Pericardium fibroblast (primary cell): ENCODE measurements around the gene ADCY9. TPM values are rescaled to one million over a fixed set of nuclear protein-coding genes. Genes with fewer than 3 reads are reported as not detected.

Experiments used
- total RNA-seq: library from RNA; depleted of rRNA; stranded (reverse); fragments of >200 nt; gene quantifications from 2 replicates; pipeline ENCODE4 v1.2.3, GENCODE V29; 2015

ADCY9 gene
- total RNA-seq: 23.6 and 30.2 TPM in 2 replicates

DNA sequence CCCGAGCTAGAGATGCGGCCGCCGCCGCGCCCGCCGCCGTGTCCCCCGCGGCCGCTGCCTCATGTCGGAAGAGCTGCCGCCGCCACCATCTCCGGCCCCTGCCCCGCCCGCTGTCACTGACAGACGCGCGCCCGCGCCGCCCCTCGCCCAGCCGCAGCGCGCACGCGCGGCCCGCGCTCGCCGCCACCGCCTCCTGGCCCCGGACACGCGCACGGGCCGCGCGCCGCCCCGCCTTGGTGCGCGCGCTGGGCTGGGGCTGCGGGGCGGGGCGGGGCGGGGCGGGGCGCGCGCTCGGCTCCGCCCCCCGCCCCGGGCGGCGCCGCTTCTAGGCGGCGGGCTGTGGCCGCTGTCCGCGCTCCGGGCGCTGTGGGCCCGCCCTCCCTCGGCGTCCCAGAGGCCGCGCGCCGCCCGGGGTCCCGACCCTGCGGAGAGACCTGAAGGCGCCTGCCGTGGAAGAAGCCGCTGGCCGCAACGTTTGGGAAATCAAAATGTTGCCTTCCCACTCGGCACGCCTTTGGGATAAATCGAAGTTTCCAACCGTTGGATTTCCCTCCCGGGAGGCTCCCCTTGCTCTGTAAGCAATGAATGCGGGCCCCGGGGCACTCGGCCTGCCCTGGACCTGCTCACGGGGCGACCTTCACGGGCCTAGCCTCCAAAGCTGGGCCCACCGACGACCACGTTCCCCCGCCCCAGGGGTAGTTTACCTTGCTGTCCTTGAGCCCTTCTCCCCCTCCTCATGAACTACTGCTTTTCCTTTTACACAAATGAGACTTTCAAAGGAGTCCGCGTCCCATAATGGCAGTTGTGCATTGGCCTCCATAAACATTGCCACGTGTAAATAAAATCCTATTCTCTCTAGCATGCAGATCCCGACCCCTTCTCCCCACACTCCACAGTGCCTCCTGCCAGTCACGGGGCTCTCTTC is at the start of gene ADCY9:
ADCY9 (minus strand) TSS at position 118 of the 925 bp plus-strand sequence. CDS start 1,000 bp downstream, outside the sequence.

Other genes with a start within 250 kb of the ADCY9 start
- 20.7 and 22.7 TPM in 2 replicates for gene CREBBP, start 235.7 kb downstream of the ADCY9 start, total RNA-seq
- 0.68 TPM in 1 of 2 replicates, not detected in the other for gene SRL, start 125.6 kb upstream of the ADCY9 start, total RNA-seq
- 5.7 and 10.0 TPM in 2 replicates for gene TFAP4, start 156.6 kb upstream of the ADCY9 start, total RNA-seq
- 14.1 and 21.4 TPM in 2 replicates for gene GLIS2, start 199.6 kb upstream of the ADCY9 start, total RNA-seq
- gene PAM16, start 234.9 kb upstream of the ADCY9 start, total RNA-seq: 31.7 and 44.6 TPM in 2 replicates